GM12891 (cell line): ENCODE results near the gene SCAP.

ENCODE experiments used
- PAX5 ChIP-seq: IDR thresholded peaks from 2 replicates; pipeline ENCODE4 v1.6.1; 2011; ENCODE audit warnings: low read length, moderate library complexity, mild to moderate bottlenecking; ENCODE audit not compliant: insufficient read depth, severe bottlenecking
- POLR2A ChIP-seq: IDR thresholded peaks from 2 replicates; pipeline ENCODE4 v1.6.1; 2011; ENCODE audit warnings: low read depth, low read length, control low read depth
- POLR2AphosphoS5 ChIP-seq: IDR thresholded peaks from 2 replicates; pipeline ENCODE4 v1.6.1; 2011; ENCODE audit warnings: low read depth, low read length, control low read depth
- SPI1 ChIP-seq: IDR thresholded peaks from 2 replicates; pipeline ENCODE4 v1.6.1; 2011; ENCODE audit warnings: low read depth, low read length, control low read depth
- TAF1 ChIP-seq: IDR thresholded peaks from 2 replicates; pipeline ENCODE4 v1.6.1; 2011; ENCODE audit warnings: low read depth, low read length, control low read depth

DNA sequence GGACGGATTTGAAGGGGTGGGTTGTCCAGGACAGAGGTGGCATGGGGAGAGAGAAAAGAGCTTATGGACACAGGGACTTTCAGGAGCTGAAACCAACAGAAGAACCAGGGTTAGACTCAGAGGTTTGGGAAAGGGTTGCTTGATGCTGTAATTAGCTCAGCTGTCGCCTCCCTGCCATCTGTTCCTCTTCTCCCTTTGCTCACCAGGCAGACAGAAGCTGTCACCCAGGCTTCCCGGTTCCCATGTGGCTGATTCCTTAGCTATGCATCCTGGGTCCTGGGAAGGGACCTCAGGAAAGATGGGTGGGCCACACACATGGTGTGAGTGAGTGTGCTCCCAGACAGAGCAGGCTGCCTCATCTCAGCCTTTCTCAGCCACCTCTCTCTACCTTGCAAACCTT lies 80.9 kb downstream of the SCAP start:
- TF ChIP-seq TAF1 (no peak), POLR2A (no peak), POLR2AphosphoS5 (no peak), PAX5 (no peak), SPI1 (no peak)
